Thyroid gland (tissue), 4 donors: Measurements from ENCODE around the gene BTG1. TPM values are rescaled to one million over a fixed set of nuclear protein-coding genes. Genes with fewer than 3 reads are reported as not detected.
A peak's percentile ranks its signal among the peaks of the same experiment; 100 is the strongest.

ENCODE experiments used
- DNase-seq, 2 donors: peaks; one replicate each; pipeline ENCODE4 v3.0.0-alpha.2; 2019
- H3K27ac ChIP-seq, 3 donors: fragments of 200-600 bp; sonication (generic); 1 replicate in 2 of 3; 2 replicates in 1 of 3; pipeline ENCODE4 v1.5.1; 2016 to 2019; ENCODE audit warnings: mild to moderate bottlenecking in 1 of 3, moderate library complexity in 1 of 3
- H3K27me3 ChIP-seq: fragments of 200-600 bp; sonication (generic); one replicate; pipeline ENCODE4 v1.5.1; 2019
- H3K36me3 ChIP-seq, 2 donors: fragments of 200-600 bp; sonication (generic); one replicate each; pipeline ENCODE4 v1.5.1; 2016 to 2019
- H3K4me1 ChIP-seq, 2 donors: fragments of 200-600 bp; sonication (generic); one replicate each; pipeline ENCODE4 v1.5.1; 2017 to 2019
- H3K4me3 ChIP-seq, 3 donors: fragments of 200-600 bp; sonication (generic); replicated peaks in 1 of 3; 1 replicate in 2 of 3; 2 replicates in 1 of 3; pipeline ENCODE4 v1.5.1; 2016; ENCODE audit warnings: mild to moderate bottlenecking in 1 of 3
- H3K9me3 ChIP-seq: fragments of 200-600 bp; sonication (generic); one replicate; pipeline ENCODE4 v1.5.1; 2017
- POLR2A ChIP-seq, 2 donors: fragments of 450-650 bp; IDR thresholded peaks; one replicate each; pipeline ENCODE4 v1.6.1; 2017; ENCODE audit warnings: antibody characterized with exemption in 2 of 2, mild to moderate bottlenecking in 2 of 2, moderate library complexity in 1 of 2
- WGBS, 2 donors: methylation state at CpG; one replicate each; pipeline ENCODE4 v1.1.5; 2017; 5-methylcytosine and 5-hydroxymethylcytosine counted together
- intact Hi-C: fragments of 100-400 bp; cut with DNase I; formaldehyde crosslinking; loops from one replicate; pipeline ENCODE4 v1.15.1; 2023
- total RNA-seq, 4 donors: library from RNA; depleted of rRNA; stranded (reverse); fragments of >200 nt; gene quantifications; one replicate each; pipeline ENCODE4 v1.2.3, GENCODE V29; 2016
- TF ChIP-seq, protein P1 (sequence below), 6 experiments: fragments of 200-600 bp in 3 of 6; fragments of 450-650 bp in 3 of 6; sonication (generic) in 3 of 6; IDR thresholded peaks; one replicate each; pipeline ENCODE4 v1.5.1; 2016 to 2019; ENCODE audit warnings: antibody characterized with exemption in 6 of 6, mild to moderate bottlenecking in 2 of 6, inconsistent platforms in 1 of 6, moderate library complexity in 1 of 6

The BTG1 gene
- total RNA-seq, 4 donors from 2014 or later, result 21.9 to 28.1 (median 24.3) TPM

DNA sequence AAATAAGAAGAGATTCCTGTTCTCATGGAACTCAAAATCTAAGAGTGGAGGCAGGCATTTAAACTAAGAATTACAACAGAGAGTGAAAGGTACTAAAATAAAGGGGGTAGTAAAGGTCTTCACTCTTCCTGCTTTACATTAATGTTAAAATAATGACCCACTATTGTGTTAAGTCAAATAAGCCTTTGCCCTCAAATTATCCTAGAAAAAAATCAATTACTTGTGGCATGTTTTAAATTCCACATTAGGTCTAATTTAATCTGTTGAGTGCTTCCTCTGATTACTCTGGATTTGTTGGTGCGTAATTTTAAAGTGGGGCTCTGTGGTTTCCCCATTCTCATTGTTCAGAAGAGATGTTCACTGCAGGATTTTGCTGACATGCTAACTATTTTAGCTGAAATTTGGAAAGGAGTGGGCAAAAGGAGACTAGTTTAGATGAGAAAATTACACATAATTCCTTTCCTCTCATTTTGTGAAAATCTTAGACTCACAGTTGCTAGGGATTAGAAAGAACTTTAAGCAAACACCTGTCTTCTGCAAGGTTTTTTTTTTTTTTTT, 35.5 kb downstream of the BTG1 start:
- H3K36me3 ChIP-seq, result no peaks in the 10 kb centered on the region
- WGBS, 2 donors, result 98 to 100% methylated on average over 1 of the region's 1 CpG

GRCh38 chr12:92109613-92110012, 36.0 kb downstream of the BTG1 start:
- TF ChIP-seq, protein P1, sequence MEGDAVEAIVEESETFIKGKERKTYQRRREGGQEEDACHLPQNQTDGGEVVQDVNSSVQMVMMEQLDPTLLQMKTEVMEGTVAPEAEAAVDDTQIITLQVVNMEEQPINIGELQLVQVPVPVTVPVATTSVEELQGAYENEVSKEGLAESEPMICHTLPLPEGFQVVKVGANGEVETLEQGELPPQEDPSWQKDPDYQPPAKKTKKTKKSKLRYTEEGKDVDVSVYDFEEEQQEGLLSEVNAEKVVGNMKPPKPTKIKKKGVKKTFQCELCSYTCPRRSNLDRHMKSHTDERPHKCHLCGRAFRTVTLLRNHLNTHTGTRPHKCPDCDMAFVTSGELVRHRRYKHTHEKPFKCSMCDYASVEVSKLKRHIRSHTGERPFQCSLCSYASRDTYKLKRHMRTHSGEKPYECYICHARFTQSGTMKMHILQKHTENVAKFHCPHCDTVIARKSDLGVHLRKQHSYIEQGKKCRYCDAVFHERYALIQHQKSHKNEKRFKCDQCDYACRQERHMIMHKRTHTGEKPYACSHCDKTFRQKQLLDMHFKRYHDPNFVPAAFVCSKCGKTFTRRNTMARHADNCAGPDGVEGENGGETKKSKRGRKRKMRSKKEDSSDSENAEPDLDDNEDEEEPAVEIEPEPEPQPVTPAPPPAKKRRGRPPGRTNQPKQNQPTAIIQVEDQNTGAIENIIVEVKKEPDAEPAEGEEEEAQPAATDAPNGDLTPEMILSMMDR (IDR thresholded peaks at IDR 0.05), result no peak
- TF ChIP-seq POLR2A (IDR thresholded peaks at IDR 0.05), result no peak
- Histone ChIP-seq H3K4me3 (no peak overlapping the region), H3K27me3 (no peaks in the 10 kb centered on the region), H3K4me1 (no peaks in the 10 kb centered on the region), H3K9me3 (no peaks in the 10 kb centered on the region), H3K36me3 (no peaks in the 10 kb centered on the region), H3K27ac (no peak overlapping the region)
- no peak for DNase-seq
- intact Hi-C loops, result no loop called here
- WGBS, 2 donors, result 90 to 97% methylated on average over 4 of the region's 4 CpGs

More for the DNA sequence above, 35.5 kb downstream of the BTG1 start:
- no peak for DNase-seq
- no peaks in the 10 kb centered on the region for H3K27me3 ChIP-seq
- intact Hi-C loops, result no loop called here
- H3K9me3 ChIP-seq, result no peaks in the 10 kb centered on the region
- no peak for TF ChIP-seq POLR2A (IDR thresholded peaks at IDR 0.05)
- TF ChIP-seq, protein P1 (IDR thresholded peaks at IDR 0.05), result no peak
- no peaks in the 10 kb centered on the region for H3K4me1 ChIP-seq
- no peak overlapping the region for H3K27ac ChIP-seq
- H3K4me3 ChIP-seq, result no peak overlapping the region

DNA sequence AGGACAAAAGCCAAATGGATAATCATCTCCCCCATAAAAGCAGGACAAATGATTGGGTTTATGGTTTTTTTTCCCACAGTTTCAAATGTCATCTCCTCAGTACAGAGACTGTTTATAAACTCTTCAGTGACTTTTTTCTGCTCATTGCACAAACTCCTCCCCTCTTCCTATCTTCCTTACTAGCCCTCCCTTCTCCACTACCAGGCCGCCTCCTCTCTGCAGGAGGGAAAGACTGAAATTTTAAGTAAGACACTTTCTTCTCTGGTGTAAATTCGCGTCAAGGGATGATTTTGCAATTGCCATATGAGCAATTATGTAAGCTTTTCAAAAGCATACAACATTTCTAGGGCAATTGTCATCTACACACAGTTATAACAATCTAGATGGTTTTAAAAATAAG, 37.0 kb downstream of the BTG1 start:
- Histone ChIP-seq H3K4me3 (no peak overlapping the region), H3K36me3 (no peaks in the 10 kb centered on the region), H3K27ac (no peak overlapping the region), H3K4me1 (no peaks in the 10 kb centered on the region), H3K9me3 (no peaks in the 10 kb centered on the region), H3K27me3 (no peaks in the 10 kb centered on the region)
- WGBS, 2 donors, result 47 to 51% methylated on average over 3 of the region's 3 CpGs
- peak; percentile 8 to 20 for DNase-seq
- intact Hi-C loops, result no loop called here
- TF ChIP-seq, protein P1 (IDR thresholded peaks at IDR 0.05), result no peak
- TF ChIP-seq POLR2A (IDR thresholded peaks at IDR 0.05), result no peak

DNA sequence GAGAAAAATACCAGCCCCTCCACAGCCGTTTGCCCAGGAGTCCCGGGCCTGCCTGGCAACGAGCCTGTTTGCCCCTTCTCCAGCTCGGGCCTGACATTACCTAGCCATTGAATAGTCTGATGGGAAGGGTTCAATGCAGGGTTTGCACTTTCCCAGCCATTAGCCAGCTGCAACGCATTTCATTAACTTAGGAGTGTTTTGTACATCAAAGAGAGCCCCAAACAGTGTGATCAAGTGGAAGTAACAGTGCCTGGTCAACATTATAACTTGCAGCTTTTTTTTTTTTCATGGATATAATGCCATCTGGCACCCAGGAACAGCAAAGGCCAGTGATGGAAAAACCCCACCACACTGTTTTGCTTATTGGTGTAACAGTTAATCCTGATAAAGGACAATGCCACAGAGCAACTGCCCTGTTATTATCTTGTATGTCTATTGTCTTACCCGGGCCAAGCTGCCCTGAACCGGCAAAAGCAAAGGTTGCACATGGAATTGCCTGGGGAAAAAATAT, 38.0 kb downstream of the BTG1 start:
- no peak overlapping the region for H3K27ac ChIP-seq
- 63 to 70% methylated on average over 7 of the region's 7 CpGs for WGBS, 2 donors
- no peak for DNase-seq
- TF ChIP-seq, protein P1 (IDR thresholded peaks at IDR 0.05), result no peak
- TF ChIP-seq POLR2A (IDR thresholded peaks at IDR 0.05), result no peak
- no peak overlapping the region for H3K4me3 ChIP-seq
- H3K36me3 ChIP-seq, result no peaks in the 10 kb centered on the region
- H3K27me3 ChIP-seq, result no peaks in the 10 kb centered on the region
- no peaks in the 10 kb centered on the region for H3K9me3 ChIP-seq
- H3K4me1 ChIP-seq, result no peaks in the 10 kb centered on the region
- intact Hi-C loops, result no loop called here

DNA sequence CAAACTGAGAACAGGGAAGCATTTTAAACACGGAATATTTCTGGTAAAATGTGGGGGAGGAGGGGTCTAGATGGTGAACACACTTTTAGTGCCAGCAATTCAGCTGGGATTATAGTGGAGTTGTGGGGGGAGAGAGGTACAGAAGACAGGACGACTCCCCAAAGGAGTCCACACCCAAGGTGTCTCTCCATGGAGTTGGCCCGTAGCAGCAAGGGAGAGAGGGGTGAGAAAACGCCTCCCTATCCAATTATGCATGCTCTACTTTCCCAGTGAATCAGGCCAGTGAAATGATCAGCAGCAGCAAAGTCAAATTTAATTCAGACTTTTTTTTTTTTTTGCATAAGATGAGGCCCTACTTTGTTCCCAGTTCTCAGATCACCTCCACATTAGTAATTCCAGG, 38.6 kb downstream of the BTG1 start:
- H3K4me1 ChIP-seq, result no peaks in the 10 kb centered on the region
- H3K9me3 ChIP-seq, result no peaks in the 10 kb centered on the region
- no peak for DNase-seq
- no peaks in the 10 kb centered on the region for H3K27me3 ChIP-seq
- 89 to 91% methylated on average over 4 of the region's 4 CpGs for WGBS, 2 donors
- no peak overlapping the region for H3K27ac ChIP-seq
- H3K4me3 ChIP-seq, result no peak overlapping the region
- TF ChIP-seq POLR2A (IDR thresholded peaks at IDR 0.05), result no peak
- TF ChIP-seq, protein P1 (IDR thresholded peaks at IDR 0.05), result no peak
- H3K36me3 ChIP-seq, result no peaks in the 10 kb centered on the region
- intact Hi-C loops, result no loop called here
